Liver (tissue), 9 donors: ENCODE data around the gene CXCR4. TPM values are rescaled to one million over a fixed set of nuclear protein-coding genes. Genes with fewer than 3 reads are reported as not detected.

Source experiments
- DNase-seq: peaks from one replicate; pipeline ENCODE4 v3.0.0-alpha.2; 2017; ENCODE audit warnings: low spot score
- H3K27ac ChIP-seq, 2 donors: one replicate each; pipeline ENCODE4 v1.7.0; 2013; ENCODE audit warnings: inconsistent platforms in 2 of 2, low read length in 2 of 2, control low read depth in 1 of 2, low read depth in 1 of 2, mild to moderate bottlenecking in 1 of 2
- H3K27me3 ChIP-seq, 4 donors: one replicate each; pipeline versions ENCODE4 v1.6.1 to v1.7.0; 2013; ENCODE audit warnings: low read length in 3 of 4, inconsistent platforms in 1 of 4, mild to moderate bottlenecking in 1 of 4, moderate library complexity in 1 of 4; ENCODE audit not compliant: control insufficient read depth in 4 of 4, insufficient read depth in 4 of 4
- H3K36me3 ChIP-seq, 4 donors: one replicate each; pipeline versions ENCODE4 v1.6.1 to v1.7.0; 2013; ENCODE audit warnings: low read length in 3 of 4, mild to moderate bottlenecking in 3 of 4, low read depth in 1 of 4, moderate library complexity in 1 of 4; ENCODE audit not compliant: control insufficient read depth in 4 of 4, insufficient read depth in 3 of 4
- H3K4me1 ChIP-seq, 4 donors: one replicate each; pipeline versions ENCODE4 v1.6.1 to v1.7.0; 2013; ENCODE audit warnings: low read length in 3 of 4, mild to moderate bottlenecking in 3 of 4, moderate library complexity in 1 of 4; ENCODE audit not compliant: control insufficient read depth in 4 of 4, insufficient read depth in 4 of 4
- H3K4me3 ChIP-seq, 3 donors: one replicate each; pipeline versions ENCODE4 v1.6.1 to v1.7.0; 2013; ENCODE audit warnings: low read length in 3 of 3, control low read depth in 1 of 3, low read depth in 1 of 3, mild to moderate bottlenecking in 1 of 3
- H3K9ac ChIP-seq, 2 donors: one replicate each; pipeline ENCODE4 v1.7.0; 2013; ENCODE audit warnings: low read length in 2 of 2, mild to moderate bottlenecking in 2 of 2, moderate library complexity in 2 of 2, control low read depth in 1 of 2, low read depth in 1 of 2
- H3K9me3 ChIP-seq, 4 donors: one replicate each; pipeline versions ENCODE4 v1.6.1 to v1.7.0; 2013; ENCODE audit warnings: low read length in 3 of 4; ENCODE audit not compliant: control insufficient read depth in 4 of 4
- ATF3 ChIP-seq: IDR thresholded peaks from 2 replicates; pipeline ENCODE4 v1.6.1; 2016; ENCODE audit warnings: antibody characterized with exemption
- GABPA ChIP-seq, 2 donors: IDR thresholded peaks in 1 of 2; conservative IDR thresholded peaks in 1 of 2; 2 replicates each; pipeline ENCODE4 v1.6.1; 2016; ENCODE audit warnings: antibody characterized with exemption in 2 of 2, mild to moderate bottlenecking in 1 of 2, moderate library complexity in 1 of 2
- HNF4G ChIP-seq: IDR thresholded peaks from 2 replicates; pipeline ENCODE4 v1.6.1; 2016; ENCODE audit warnings: antibody characterized with exemption
- JUND ChIP-seq, 2 donors: IDR thresholded peaks; 2 replicates each; pipeline ENCODE4 v1.6.1; 2016; ENCODE audit warnings: antibody characterized with exemption in 2 of 2
- NR2F2 ChIP-seq: IDR thresholded peaks from 2 replicates; pipeline ENCODE4 v1.6.1; 2016; ENCODE audit warnings: antibody characterized with exemption
- RAD21 ChIP-seq, 2 donors: IDR thresholded peaks; 2 replicates each; pipeline ENCODE4 v1.6.1; 2016; ENCODE audit warnings: antibody characterized with exemption in 2 of 2, mild to moderate bottlenecking in 2 of 2
- RXRA ChIP-seq, 2 donors: IDR thresholded peaks; 2 replicates each; pipeline ENCODE4 v1.6.1; 2017 to 2018; ENCODE audit warnings: antibody characterized with exemption in 2 of 2, mild to moderate bottlenecking in 1 of 2
- SP1 ChIP-seq: IDR thresholded peaks from 2 replicates; pipeline ENCODE4 v1.6.1; 2018; ENCODE audit warnings: antibody characterized with exemption, mild to moderate bottlenecking
- TAF1 ChIP-seq: conservative IDR thresholded peaks from 2 replicates; pipeline ENCODE4 v1.6.1; 2016; ENCODE audit warnings: antibody characterized with exemption, mild to moderate bottlenecking
- YY1 ChIP-seq: IDR thresholded peaks from 2 replicates; pipeline ENCODE4 v1.6.1; 2016; ENCODE audit warnings: antibody characterized with exemption, mild to moderate bottlenecking
- WGBS: extraction: QIAGEN DNeasy Blood & Tissue Kit; methylation state at CpG from one replicate; pipeline ENCODE4 v1.1.7; 2013; 5-methylcytosine and 5-hydroxymethylcytosine counted together
- polyA plus RNA-seq, 2 donors: library from polyadenylated mRNA; stranded (reverse) in 1 of 2; unstranded in 1 of 2; fragments of 200-250 nt in 1 of 2; fragments of >200 nt in 1 of 2; fragmentation: Nextera tagmentation in 1 of 2; extraction: Ambion mirVana in 1 of 2; gene quantifications; one replicate each; pipeline versions ENCODE4 v1.2.1 to v1.2.3, GENCODE V29; 2013 to 2015
- total RNA-seq, 2 donors: library from RNA; depleted of rRNA; stranded (reverse); fragments of >200 nt; gene quantifications; one replicate each; pipeline ENCODE4 v1.2.3, GENCODE V29; 2014
- TF ChIP-seq, protein P1 (sequence below): IDR thresholded peaks from 2 replicates; pipeline ENCODE4 v1.6.1; 2016; ENCODE audit warnings: antibody characterized with exemption, mild to moderate bottlenecking
- TF ChIP-seq, protein P2 (sequence below): IDR thresholded peaks from 2 replicates; pipeline ENCODE4 v1.6.1; 2016; ENCODE audit warnings: antibody characterized with exemption
- donor health status: healthy.
- donor health status: healthy.
- donor health status: healthy.
- donor health status: healthy.
- donor health status: healthy.

CXCR4 gene
- total RNA-seq: 1 to 10 TPM; 5.0 to 9.0 TPM
- 1 to 10 TPM; 5.8 to 6.4 TPM for polyA plus RNA-seq

GRCh38 chr2:136117909-136118818, at the start of gene CXCR4:
Gene CXCR4, minus strand, starts transcription at chr2:136118149. Its CDS starts 89 bp downstream, at chr2:136118060.
- H3K9ac ChIP-seq: peak within 1 kb of the TSS in 1 of 2 donors; percentile 62
- H3K4me1 ChIP-seq: peaks cover 10 to 26% (median 17%) of the 10 kb centered on the region in 4 donors
- no peak for TF ChIP-seq TAF1
- no peak for TF ChIP-seq HNF4G
- no peak for TF ChIP-seq ATF3
- TF ChIP-seq RAD21 (IDR thresholded peaks at IDR 0.05): no peak
- peaks cover 0 to 6% (median 2%) of the 10 kb centered on the region in 4 donors for H3K27me3 ChIP-seq
- H3K36me3 ChIP-seq: no peaks in the 10 kb centered on the region
- WGBS: 2% methylated on average over 50 of the region's 50 CpGs
- H3K27ac ChIP-seq: peak within 1 kb of the TSS; percentile 59 to 73
- no peaks in the 10 kb centered on the region for H3K9me3 ChIP-seq
- peak; percentile 56 for DNase-seq
- peak within 1 kb of the TSS; percentile 38 to 52 (median 49) for H3K4me3 ChIP-seq

GRCh38 chr2:136164280-136164776, 46.4 kb upstream of the CXCR4 start:
- H3K4me3 ChIP-seq: no peak overlapping the region
- no peaks in the 10 kb centered on the region for H3K27me3 ChIP-seq
- no peaks in the 10 kb centered on the region for H3K36me3 ChIP-seq
- DNase-seq: no peak
- no peak overlapping the region for H3K9ac ChIP-seq
- no peaks in the 10 kb centered on the region for H3K4me1 ChIP-seq
- 88% methylated on average over 5 of the region's 5 CpGs for WGBS
- no peak for TF ChIP-seq SP1
- no peak overlapping the region for H3K27ac ChIP-seq
- H3K9me3 ChIP-seq: no peaks in the 10 kb centered on the region

GRCh38 chr2:136162438-136162837, 44.5 kb upstream of the CXCR4 start:
- DNase-seq: no peak
- no peaks in the 10 kb centered on the region for H3K36me3 ChIP-seq
- H3K9ac ChIP-seq: no peak overlapping the region
- H3K27ac ChIP-seq: no peak overlapping the region
- H3K4me1 ChIP-seq: no peaks in the 10 kb centered on the region
- no peak overlapping the region for H3K4me3 ChIP-seq
- H3K9me3 ChIP-seq: no peaks in the 10 kb centered on the region
- WGBS: 33% methylated on average over 1 of the region's 1 CpG
- TF ChIP-seq RAD21 (IDR thresholded peaks at IDR 0.05) (no peak), YY1 (no peak), RXRA (IDR thresholded peaks at IDR 0.05) (no peak), TAF1 (no peak), NR2F2 (no peak), GABPA (IDR thresholded peaks at IDR 0.05 in 1 of 2, conservative IDR thresholded peaks at IDR 0.05 in 1 of 2) (no peak), JUND (IDR thresholded peaks at IDR 0.05) (no peak)
- TF ChIP-seq, protein P1, sequence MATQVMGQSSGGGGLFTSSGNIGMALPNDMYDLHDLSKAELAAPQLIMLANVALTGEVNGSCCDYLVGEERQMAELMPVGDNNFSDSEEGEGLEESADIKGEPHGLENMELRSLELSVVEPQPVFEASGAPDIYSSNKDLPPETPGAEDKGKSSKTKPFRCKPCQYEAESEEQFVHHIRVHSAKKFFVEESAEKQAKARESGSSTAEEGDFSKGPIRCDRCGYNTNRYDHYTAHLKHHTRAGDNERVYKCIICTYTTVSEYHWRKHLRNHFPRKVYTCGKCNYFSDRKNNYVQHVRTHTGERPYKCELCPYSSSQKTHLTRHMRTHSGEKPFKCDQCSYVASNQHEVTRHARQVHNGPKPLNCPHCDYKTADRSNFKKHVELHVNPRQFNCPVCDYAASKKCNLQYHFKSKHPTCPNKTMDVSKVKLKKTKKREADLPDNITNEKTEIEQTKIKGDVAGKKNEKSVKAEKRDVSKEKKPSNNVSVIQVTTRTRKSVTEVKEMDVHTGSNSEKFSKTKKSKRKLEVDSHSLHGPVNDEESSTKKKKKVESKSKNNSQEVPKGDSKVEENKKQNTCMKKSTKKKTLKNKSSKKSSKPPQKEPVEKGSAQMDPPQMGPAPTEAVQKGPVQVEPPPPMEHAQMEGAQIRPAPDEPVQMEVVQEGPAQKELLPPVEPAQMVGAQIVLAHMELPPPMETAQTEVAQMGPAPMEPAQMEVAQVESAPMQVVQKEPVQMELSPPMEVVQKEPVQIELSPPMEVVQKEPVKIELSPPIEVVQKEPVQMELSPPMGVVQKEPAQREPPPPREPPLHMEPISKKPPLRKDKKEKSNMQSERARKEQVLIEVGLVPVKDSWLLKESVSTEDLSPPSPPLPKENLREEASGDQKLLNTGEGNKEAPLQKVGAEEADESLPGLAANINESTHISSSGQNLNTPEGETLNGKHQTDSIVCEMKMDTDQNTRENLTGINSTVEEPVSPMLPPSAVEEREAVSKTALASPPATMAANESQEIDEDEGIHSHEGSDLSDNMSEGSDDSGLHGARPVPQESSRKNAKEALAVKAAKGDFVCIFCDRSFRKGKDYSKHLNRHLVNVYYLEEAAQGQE: no peak
- TF ChIP-seq, protein P2, sequence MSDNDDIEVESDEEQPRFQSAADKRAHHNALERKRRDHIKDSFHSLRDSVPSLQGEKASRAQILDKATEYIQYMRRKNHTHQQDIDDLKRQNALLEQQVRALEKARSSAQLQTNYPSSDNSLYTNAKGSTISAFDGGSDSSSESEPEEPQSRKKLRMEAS: no peak
- no peaks in the 10 kb centered on the region for H3K27me3 ChIP-seq
